Fibroblast of lung (primary cell): Measurements from ENCODE around the gene CREB3L1. TPM values are rescaled to one million over a fixed set of nuclear protein-coding genes. Genes with fewer than 3 reads are reported as not detected.
"Not testable (repeated sequence)": the region's sequence is repeated elsewhere in the genome, so short reads cannot be mapped to it uniquely, and the experiment has no call there.

Experiments used
- DNase-seq, 2 donors: peaks; one replicate each; pipeline versions ENCODE4 v3.0.0 to v3.0.0-alpha.2; 2010; ENCODE audit warnings: low read depth in 2 of 2
- H2AFZ ChIP-seq: 2 replicates; pipeline ENCODE4 v1.5.1; 2012; ENCODE audit warnings: low read length, control low read depth, inconsistent platforms
- H3K27ac ChIP-seq: 2 replicates; pipeline ENCODE4 v1.5.1; 2011; ENCODE audit warnings: low read length, control low read depth; ENCODE audit not compliant: insufficient read depth
- H3K27me3 ChIP-seq: 2 replicates; pipeline ENCODE4 v1.5.1; 2011; ENCODE audit warnings: mild to moderate bottlenecking, low read length; ENCODE audit not compliant: control insufficient read depth, insufficient read depth
- H3K36me3 ChIP-seq: 2 replicates; pipeline ENCODE4 v1.5.1; 2011; ENCODE audit warnings: low read length; ENCODE audit not compliant: control insufficient read depth, insufficient read depth
- H3K4me1 ChIP-seq: 2 replicates; pipeline ENCODE4 v1.5.1; 2011; ENCODE audit warnings: low read length; ENCODE audit not compliant: control insufficient read depth, insufficient read depth; ENCODE audit errors: extremely low read depth
- H3K4me2 ChIP-seq: 2 replicates; pipeline ENCODE4 v1.5.1; 2011; ENCODE audit warnings: low read length, control low read depth; ENCODE audit not compliant: insufficient read depth; ENCODE audit errors: extremely low read depth
- H3K4me3 ChIP-seq, 4 experiments: fragments of 200-600 bp in 1 of 4; sonication (generic) in 1 of 4; replicated peaks in 1 of 4; 2 replicates each; pipeline ENCODE4 v1.5.1; 2011 to 2016; ENCODE audit warnings: low read length in 4 of 4, low read depth in 3 of 4, mild to moderate bottlenecking in 3 of 4, control low read depth in 2 of 4, inconsistent platforms in 1 of 4, mixed read lengths in 1 of 4; ENCODE audit not compliant: insufficient read depth in 1 of 4; ENCODE audit errors: control extremely low read depth in 1 of 4
- H3K79me2 ChIP-seq: 2 replicates; pipeline ENCODE4 v1.5.1; 2012; ENCODE audit warnings: mild to moderate bottlenecking, low read length, inconsistent platforms; ENCODE audit not compliant: control insufficient read depth, insufficient read depth
- H3K9ac ChIP-seq: 2 replicates; pipeline ENCODE4 v1.5.1; 2011; ENCODE audit warnings: mild to moderate bottlenecking, low read length, control low read depth; ENCODE audit not compliant: insufficient read depth
- H3K9me3 ChIP-seq: 2 replicates; pipeline ENCODE4 v1.5.1; 2012; ENCODE audit warnings: low read depth, low read length; ENCODE audit not compliant: control insufficient read depth, insufficient read depth
- H4K20me1 ChIP-seq: 2 replicates; pipeline ENCODE4 v1.5.1; 2011; ENCODE audit warnings: low read length; ENCODE audit not compliant: control insufficient read depth, insufficient read depth; ENCODE audit errors: extremely low read depth
- CTCF ChIP-seq, 2 donors: IDR thresholded peaks in 1 of 2; conservative IDR thresholded peaks in 1 of 2; 1 replicate in 1 of 2; 2 replicates in 1 of 2; pipeline ENCODE4 v1.5.1; 2011 to 2012; ENCODE audit warnings: low read length in 2 of 2, control low read depth in 1 of 2, inconsistent platforms in 1 of 2, low read depth in 1 of 2, mild to moderate bottlenecking in 1 of 2
- EZH2 ChIP-seq: IDR thresholded peaks from 2 replicates; pipeline ENCODE4 v1.5.1; 2012; ENCODE audit warnings: low read length, control low read depth, mild to moderate bottlenecking; ENCODE audit errors: missing control alignments
- polyA plus RNA-seq, 2 donors: library from polyadenylated mRNA; depleted of rRNA in 1 of 2; stranded (reverse) in 1 of 2; unstranded in 1 of 2; fragments of >200 nt; gene quantifications; 2 replicates each; pipeline ENCODE4 v1.2.1, GENCODE V29; 2011 to 2012; ENCODE audit warnings: missing spikeins in 1 of 2
- total RNA-seq: library from RNA; depleted of rRNA; stranded (reverse); fragments of >200 nt; gene quantifications from 2 replicates; pipeline ENCODE4 v1.2.1, GENCODE V29; 2014

Gene CREB3L1
- total and polyA plus RNA-seq, 2 donors (not counting 1 experiment from before 2014, with no cell fraction given): 18.8 to 28.4 TPM

- Histone ChIP-seq H3K36me3 (no peaks in the 10 kb centered on the region), H2AFZ (no peak overlapping the region), H3K9me3 (no peaks in the 10 kb centered on the region)
Measured at GRCh38 chr11:46254133-46254491, 23.4 kb upstream of the CREB3L1 start.

DNA sequence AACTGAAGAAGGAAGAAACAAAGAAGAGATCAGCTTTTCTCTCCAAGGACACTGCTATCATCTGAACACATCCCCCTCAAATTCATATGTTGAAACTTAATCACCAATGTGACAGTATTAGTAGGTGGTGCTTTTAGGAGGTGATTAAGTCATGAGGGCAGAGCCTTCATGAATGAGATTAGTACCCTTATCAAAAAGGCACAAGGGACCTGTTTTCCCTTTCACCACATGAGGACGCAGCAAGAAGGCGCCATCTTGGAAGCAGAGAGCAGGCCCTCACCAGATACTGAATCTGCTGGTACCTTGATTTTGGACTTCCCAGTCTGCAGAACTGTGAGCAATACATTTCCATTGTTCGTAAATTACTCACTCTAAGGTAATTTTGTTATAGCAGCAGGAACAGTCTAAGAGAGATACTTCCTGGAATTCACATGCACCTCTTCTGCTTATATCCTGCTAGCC lies 20.9 kb upstream of the CREB3L1 start:
- Histone ChIP-seq H3K36me3 (no peaks in the 10 kb centered on the region), H3K4me2 (no peak overlapping the region), H2AFZ (no peak overlapping the region), H3K4me3 (no peak overlapping the region), H3K4me1 (peaks cover 2% of the 10 kb centered on the region), H4K20me1 (no peaks in the 10 kb centered on the region), H3K9me3 (no peaks in the 10 kb centered on the region), H3K79me2 (no peaks in the 10 kb centered on the region), H3K27ac (no peak overlapping the region), H3K27me3 (no peaks in the 10 kb centered on the region), H3K9ac (no peak overlapping the region)
- TF ChIP-seq CTCF (conservative IDR thresholded peaks at IDR 0.05 in 1 of 2, IDR thresholded peaks at IDR 0.05 in 1 of 2; ENCODE audit: low read depth in 1 of 2, low read length in 2 of 2) (no peak), EZH2 (no peak)
- no peak for DNase-seq

More at GRCh38 chr11:46254133-46254491, 23.4 kb upstream of the CREB3L1 start:
- Histone ChIP-seq H3K9ac (no peak overlapping the region), H3K4me2 (no peak overlapping the region), H3K79me2 (no peaks in the 10 kb centered on the region), H3K4me1 (peaks cover 14% of the 10 kb centered on the region), H3K4me3 (no peak overlapping the region), H3K27ac (no peak overlapping the region), H3K27me3 (no peaks in the 10 kb centered on the region), H4K20me1 (no peaks in the 10 kb centered on the region)
- no peak for DNase-seq
- no peak for TF ChIP-seq CTCF (conservative IDR thresholded peaks at IDR 0.05 in 1 of 2, IDR thresholded peaks at IDR 0.05 in 1 of 2; ENCODE audit: low read depth in 1 of 2, low read length in 2 of 2)
- TF ChIP-seq EZH2: no peak

GRCh38 chr11:46259347-46259746 lies 18.1 kb upstream of the CREB3L1 start:
- H3K27ac ChIP-seq, H4K20me1 ChIP-seq, H3K27me3 ChIP-seq, H2AFZ ChIP-seq, H3K9me3 ChIP-seq, H3K9ac ChIP-seq, H3K79me2 ChIP-seq, H3K36me3 ChIP-seq, H3K4me1 ChIP-seq, H3K4me2 ChIP-seq, DNase-seq, H3K4me3 ChIP-seq: not testable (repeated sequence)
